GM19193 (cell line): Measurements from ENCODE around the gene CELA3A.
"Not testable (repeated sequence)": the region's sequence is repeated elsewhere in the genome, so short reads cannot be mapped to it uniquely, and the experiment has no call there.

Experiments used
- POLR2A ChIP-seq: IDR thresholded peaks from 4 replicates; pipeline ENCODE4 v1.6.1; 2011; ENCODE audit not compliant: insufficient read depth, insufficient read length; ENCODE audit errors: extremely low read depth

The CELA3A gene

GRCh38 chr1:22001409-22001808, at the start of gene CELA3A:
CELA3A (plus strand) TSS chr1:22001657; CDS start chr1:22001675, 18 bp downstream.
- TF ChIP-seq POLR2A = no peak

- no peak for TF ChIP-seq POLR2A
Observed at GRCh38 chr1:21952786-21953520, 48.5 kb upstream of the CELA3A start.

GRCh38 chr1:21955058-21955457, 46.4 kb upstream of the CELA3A start:
- no peak for TF ChIP-seq POLR2A

- no peak for TF ChIP-seq POLR2A
Observed at GRCh38 chr1:21955501-21956281, 45.8 kb upstream of the CELA3A start.

- TF ChIP-seq POLR2A = no peak
Observed at GRCh38 chr1:21956720-21957552, 44.5 kb upstream of the CELA3A start.

- TF ChIP-seq POLR2A = no peak
Observed at GRCh38 chr1:21961337-21961736, 40.1 kb upstream of the CELA3A start.

GRCh38 chr1:21961799-21962198, 39.7 kb upstream of the CELA3A start:
- no peak for TF ChIP-seq POLR2A

- no peak for TF ChIP-seq POLR2A
Observed at GRCh38 chr1:21963477-21964217, 37.8 kb upstream of the CELA3A start.

- no peak for TF ChIP-seq POLR2A
Observed at GRCh38 chr1:21966247-21967000, 35.0 kb upstream of the CELA3A start.

- TF ChIP-seq POLR2A = not testable (repeated sequence)
Observed at GRCh38 chr1:21976703-21977239, 24.7 kb upstream of the CELA3A start, which contains the start of gene CELA3B. CELA3B (plus strand) TSS chr1:21977022; CDS start chr1:21977040, 18 bp downstream.

- no peak for TF ChIP-seq POLR2A
Observed at GRCh38 chr1:22018583-22019559, 17.4 kb downstream of the CELA3A start.

GRCh38 chr1:22021061-22021460, 19.6 kb downstream of the CELA3A start:
- TF ChIP-seq POLR2A = no peak
